Kidney (tissue), 14 donors: ENCODE results near the gene SERINC5. TPM values are rescaled to one million over a fixed set of nuclear protein-coding genes. Genes with fewer than 3 reads are reported as not detected.

ENCODE experiments used
- DNase-seq, 5 donors: peaks; one replicate each; pipeline ENCODE4 v3.0.0-alpha.2; 2013 to 2020
- FAIRE-seq: peaks from 2 replicates; lab custom pipeline; 2012; peaks lifted over from hg19 to GRCh38; lab: Jason Lieb, UNC
- H3K27ac ChIP-seq, 2 donors: one replicate each; pipeline ENCODE4 v1.7.0; 2013; ENCODE audit warnings: low read depth in 2 of 2, low read length in 2 of 2, inconsistent platforms in 1 of 2
- H3K27me3 ChIP-seq: one replicate; pipeline ENCODE4 v1.7.1; 2013; ENCODE audit warnings: low read length, inconsistent platforms; ENCODE audit not compliant: control insufficient read depth, insufficient read depth
- H3K36me3 ChIP-seq, 3 donors: one replicate each; pipeline versions ENCODE4 v1.7.0 to v1.7.1; 2013; ENCODE audit warnings: low read length in 3 of 3, control low read depth in 1 of 3, inconsistent platforms in 1 of 3; ENCODE audit not compliant: insufficient read depth in 3 of 3, control insufficient read depth in 2 of 3
- H3K4me1 ChIP-seq, 3 donors: one replicate each; pipeline versions ENCODE4 v1.7.0 to v1.7.1; 2013; ENCODE audit warnings: low read length in 3 of 3, inconsistent platforms in 1 of 3, low read depth in 1 of 3; ENCODE audit not compliant: control insufficient read depth in 2 of 3, insufficient read depth in 2 of 3
- H3K4me3 ChIP-seq, 3 donors: one replicate each; pipeline versions ENCODE4 v1.7.0 to v1.8.1; 2013; ENCODE audit warnings: low read length in 3 of 3, control low read depth in 1 of 3, inconsistent platforms in 1 of 3
- H3K9ac ChIP-seq, 3 donors: one replicate each; pipeline versions ENCODE4 v1.7.0 to v1.7.1; 2013; ENCODE audit warnings: low read length in 3 of 3, control low read depth in 1 of 3, inconsistent platforms in 1 of 3
- H3K9me3 ChIP-seq, 3 donors: one replicate each; pipeline versions ENCODE4 v1.7.0 to v1.7.1; 2013; ENCODE audit warnings: low read length in 3 of 3, control low read depth in 1 of 3, inconsistent platforms in 1 of 3; ENCODE audit not compliant: control insufficient read depth in 2 of 3, insufficient read depth in 1 of 3
- intact Hi-C: fragments of 100-400 bp; cut with DNase I; formaldehyde crosslinking; loops from one replicate; pipeline ENCODE4 v1.11.1; 2022
- polyA plus RNA-seq: library from polyadenylated mRNA; stranded (reverse); fragments of 350-450 nt; fragmentation: Illumina TruSeq; extraction: RNeasy Lipid Tissue Mini Kit (QIAGEN cat#74804); gene quantifications from one replicate; pipeline ENCODE4 v1.2.3, GENCODE V29; 2014; ENCODE audit warnings: low read depth, low replicate concordance; ENCODE audit not compliant: insufficient read depth
- total RNA-seq: library from RNA; stranded (reverse); fragmentation: NEBNext Ultra II Directional; extraction: Animal tissue kit (Norgen Biotek cat#: 25700); gene quantifications from one replicate; pipeline ENCODE4 v1.2.1, GENCODE V29; 2021
- TF ChIP-seq, protein P1 (sequence below): IDR thresholded peaks from 3 replicates; pipeline ENCODE4 v1.5.1; 2012; ENCODE audit warnings: mild to moderate bottlenecking, moderate library complexity, borderline replicate concordance; ENCODE audit not compliant: insufficient read depth; ENCODE audit errors: extremely low read depth
- donor health status: control.
- donor health status: control.
- donor health status: control.
- donor health status: control.
- donor health status: control.
- donor health status: DM: yes; HTN: yes; CAD: no.
- donor health status: Normal renal cell carcinoma (clear cell type).

The SERINC5 gene
- total and polyA plus RNA-seq, 2 donors from 2014 or later = 3.9 to 23.8 TPM

DNA sequence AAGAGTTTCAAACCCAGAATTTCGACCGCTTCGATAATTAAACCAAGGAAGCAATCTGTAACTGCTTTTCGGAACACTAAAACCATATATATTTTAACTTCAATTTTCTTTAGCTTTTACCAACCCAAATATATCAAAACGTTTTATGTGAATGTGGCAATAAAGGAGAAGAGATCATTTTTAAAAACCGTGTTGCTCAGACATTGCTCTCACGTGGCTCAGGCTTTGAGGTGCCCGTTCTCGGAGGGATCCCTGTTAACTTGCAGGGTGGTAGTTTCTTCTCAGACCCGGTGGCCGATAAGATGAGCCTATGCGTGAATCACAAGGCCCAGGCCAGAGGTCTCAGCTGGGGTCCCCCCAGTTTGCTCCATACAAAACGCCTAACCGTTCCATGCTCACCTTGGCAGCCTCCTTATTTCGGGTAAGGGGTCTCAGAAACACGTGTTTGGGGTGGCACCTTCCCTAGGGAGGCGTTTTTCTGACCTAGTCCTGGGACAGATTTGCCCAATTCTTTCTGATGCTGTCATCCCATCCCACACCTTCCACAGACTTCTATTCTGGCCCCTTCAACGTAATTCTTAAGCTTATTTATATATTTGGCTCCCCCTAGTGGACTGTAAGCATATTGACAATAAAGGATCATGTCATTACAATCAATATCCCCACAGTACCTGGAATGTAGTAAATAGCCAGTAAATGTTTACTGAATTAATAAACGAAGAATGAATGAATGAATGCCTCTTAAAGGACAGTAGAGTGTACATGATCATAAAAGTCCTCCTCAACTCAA lies 172.6 kb downstream of the SERINC5 start:
- Histone ChIP-seq H3K27ac (peak overlapping the region in 1 of 2 donors; percentile 43), H3K36me3 (no peaks in the 10 kb centered on the region), H3K4me1 (peaks cover 0 to 3% (median 0%) of the 10 kb centered on the region in 3 donors), H3K9ac (peak overlapping the region in 2 of 3 donors; percentile 20 to 43), H3K27me3 (no peaks in the 10 kb centered on the region), H3K4me3 (peak overlapping the region in 2 of 3 donors; percentile 46 to 53), H3K9me3 (no peaks in the 10 kb centered on the region)
- FAIRE-seq = peak; percentile 72
- intact Hi-C loops = no loop called here
- DNase-seq = peak in 4 of 5 donors; percentile 27 to 72 (median 62)
- TF ChIP-seq, protein P1, sequence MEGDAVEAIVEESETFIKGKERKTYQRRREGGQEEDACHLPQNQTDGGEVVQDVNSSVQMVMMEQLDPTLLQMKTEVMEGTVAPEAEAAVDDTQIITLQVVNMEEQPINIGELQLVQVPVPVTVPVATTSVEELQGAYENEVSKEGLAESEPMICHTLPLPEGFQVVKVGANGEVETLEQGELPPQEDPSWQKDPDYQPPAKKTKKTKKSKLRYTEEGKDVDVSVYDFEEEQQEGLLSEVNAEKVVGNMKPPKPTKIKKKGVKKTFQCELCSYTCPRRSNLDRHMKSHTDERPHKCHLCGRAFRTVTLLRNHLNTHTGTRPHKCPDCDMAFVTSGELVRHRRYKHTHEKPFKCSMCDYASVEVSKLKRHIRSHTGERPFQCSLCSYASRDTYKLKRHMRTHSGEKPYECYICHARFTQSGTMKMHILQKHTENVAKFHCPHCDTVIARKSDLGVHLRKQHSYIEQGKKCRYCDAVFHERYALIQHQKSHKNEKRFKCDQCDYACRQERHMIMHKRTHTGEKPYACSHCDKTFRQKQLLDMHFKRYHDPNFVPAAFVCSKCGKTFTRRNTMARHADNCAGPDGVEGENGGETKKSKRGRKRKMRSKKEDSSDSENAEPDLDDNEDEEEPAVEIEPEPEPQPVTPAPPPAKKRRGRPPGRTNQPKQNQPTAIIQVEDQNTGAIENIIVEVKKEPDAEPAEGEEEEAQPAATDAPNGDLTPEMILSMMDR = peak; percentile 64

DNA sequence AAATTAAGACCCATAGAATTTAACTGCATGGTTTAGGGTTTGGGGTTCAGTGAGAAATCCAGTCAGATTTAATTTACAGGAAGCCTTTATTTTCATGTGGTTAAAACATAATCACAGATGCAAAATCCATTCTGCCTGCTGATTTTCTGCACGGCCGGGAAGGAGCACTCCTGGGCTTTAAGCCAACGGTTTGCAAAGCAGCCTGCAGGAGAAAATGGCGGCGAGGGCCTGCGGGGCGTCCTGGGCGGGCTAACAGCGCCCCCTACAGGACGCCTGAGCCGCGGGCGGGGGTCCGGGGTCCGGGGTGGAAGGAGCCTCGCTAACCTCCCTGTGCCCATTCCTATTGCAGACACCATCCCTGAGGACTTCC lies 173.1 kb downstream of the SERINC5 start:
- H3K4me3 ChIP-seq = peak overlapping the region in 2 of 3 donors; percentile 46 to 53
- FAIRE-seq = no peak
- peak overlapping the region in 1 of 3 donors; percentile 20 for H3K9ac ChIP-seq
- H3K27me3 ChIP-seq = no peaks in the 10 kb centered on the region
- DNase-seq = peak; percentile 75 to 91 (median 86)
- TF ChIP-seq, protein P1 = peak; percentile 54
- no peak overlapping the region for H3K27ac ChIP-seq
- H3K4me1 ChIP-seq = peaks cover 0 to 3% (median 0%) of the 10 kb centered on the region in 3 donors
- no peaks in the 10 kb centered on the region for H3K9me3 ChIP-seq
- H3K36me3 ChIP-seq = no peaks in the 10 kb centered on the region
- intact Hi-C loops = no loop called here

DNA sequence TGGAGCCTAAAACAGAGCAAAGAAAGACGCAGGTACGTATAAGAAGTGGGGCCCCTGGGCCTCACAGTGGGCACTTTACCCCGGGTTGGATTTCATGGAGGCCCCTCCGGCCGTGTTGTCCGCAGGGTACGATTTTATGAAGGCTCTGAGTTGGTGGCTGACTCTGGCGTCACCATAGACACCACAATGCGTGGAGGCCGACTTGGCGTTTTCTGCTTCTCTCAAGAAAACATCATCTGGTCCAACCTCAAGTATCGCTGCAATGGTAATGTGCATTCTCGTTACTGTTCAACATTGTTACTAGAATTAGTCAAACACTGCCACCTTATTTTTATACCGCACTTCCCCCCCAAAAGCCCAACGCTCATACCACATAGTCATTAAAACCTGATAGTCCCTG lies 173.6 kb downstream of the SERINC5 start:
- TF ChIP-seq, protein P1 = no peak
- no peak overlapping the region for H3K9ac ChIP-seq
- H3K9me3 ChIP-seq = no peaks in the 10 kb centered on the region
- intact Hi-C loops = no loop called here
- H3K36me3 ChIP-seq = no peaks in the 10 kb centered on the region
- no peaks in the 10 kb centered on the region for H3K27me3 ChIP-seq
- FAIRE-seq = no peak
- DNase-seq = no peak
- H3K4me3 ChIP-seq = peak overlapping the region in 1 of 3 donors; percentile 53
- peaks cover 0 to 3% (median 0%) of the 10 kb centered on the region in 3 donors for H3K4me1 ChIP-seq
- no peak overlapping the region for H3K27ac ChIP-seq
